ENCODE measurements around the gene KCTD4.

KCTD4 gene

GRCh38 chr13:45174478-45174877 is 26.4 kb downstream of the KCTD4 start:
- DNase-seq (ENCODE audit: low spot score): no peak

- DNase-seq (ENCODE audit: low spot score): no peak
Measured at GRCh38 chr13:45168555-45168930, 32.3 kb downstream of the KCTD4 start.

GRCh38 chr13:45167611-45168554 is 33.0 kb downstream of the KCTD4 start:
- peak; percentile 90 for DNase-seq (ENCODE audit: low spot score)

- DNase-seq (ENCODE audit: low spot score): no peak
Measured at GRCh38 chr13:45166858-45167257, 34.0 kb downstream of the KCTD4 start.

- DNase-seq (ENCODE audit: low spot score): no peak
Measured at GRCh38 chr13:45162821-45163220, 38.0 kb downstream of the KCTD4 start.

GRCh38 chr13:45162194-45162593 is 38.7 kb downstream of the KCTD4 start:
- no peak for DNase-seq (ENCODE audit: low spot score)

GRCh38 chr13:45156565-45157361 is 44.1 kb downstream of the KCTD4 start:
- DNase-seq (ENCODE audit: low spot score): no peak

- DNase-seq (ENCODE audit: low spot score): no peak
Measured at GRCh38 chr13:45149964-45150363, 50.9 kb downstream of the KCTD4 start.

GRCh38 chr13:45143346-45143751 is 57.5 kb downstream of the KCTD4 start:
- peak; percentile 37 for DNase-seq (ENCODE audit: low spot score)
